HL-60/S4 treated with phorbol 12-myristate 13-acetate at 8.2 ng/mL for 4 days and 3 days (cell line): ENCODE data around the gene HILPDA.
"Not testable (repeated sequence)": the region's sequence is repeated elsewhere in the genome, so short reads cannot be mapped to it uniquely, and the experiment has no call there.

Source experiments
- in situ Hi-C: fragments of 300-500 bp; cut with MboI; formaldehyde crosslinking; loops from 2 replicates; pipeline ENCODE4 v1.15.0; 2022; ENCODE audit warnings: low sequenced_read_pairs

HILPDA gene

DNA sequence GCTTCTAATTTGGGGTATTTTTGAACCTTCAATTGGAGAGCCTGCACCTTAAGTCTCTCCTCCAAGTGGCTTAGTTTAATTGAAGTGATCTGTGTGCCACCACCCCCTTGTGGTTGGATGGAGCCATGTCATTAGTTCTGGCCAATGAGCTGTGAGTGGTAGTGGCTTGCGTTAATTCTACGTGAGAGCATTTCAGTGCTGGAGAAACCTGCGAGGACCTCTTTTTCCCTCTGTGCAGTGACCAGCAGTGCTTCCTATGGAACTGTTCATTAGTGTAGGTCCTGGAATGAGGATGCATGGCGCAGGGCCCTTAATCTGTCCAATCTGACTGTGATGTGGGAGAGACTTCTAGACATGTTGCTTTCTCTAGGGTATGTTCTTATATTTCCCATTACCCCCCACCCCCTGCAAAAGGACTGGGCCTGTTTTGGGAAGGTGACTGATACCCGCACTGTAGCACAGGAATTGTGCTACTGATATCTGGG is 3.8 kb downstream of the HILPDA start:
- in situ Hi-C loops: no loop called here

GRCh38 chr7:128462460-128462859 is 6.8 kb downstream of the HILPDA start:
- in situ Hi-C loops: no loop called here

DNA sequence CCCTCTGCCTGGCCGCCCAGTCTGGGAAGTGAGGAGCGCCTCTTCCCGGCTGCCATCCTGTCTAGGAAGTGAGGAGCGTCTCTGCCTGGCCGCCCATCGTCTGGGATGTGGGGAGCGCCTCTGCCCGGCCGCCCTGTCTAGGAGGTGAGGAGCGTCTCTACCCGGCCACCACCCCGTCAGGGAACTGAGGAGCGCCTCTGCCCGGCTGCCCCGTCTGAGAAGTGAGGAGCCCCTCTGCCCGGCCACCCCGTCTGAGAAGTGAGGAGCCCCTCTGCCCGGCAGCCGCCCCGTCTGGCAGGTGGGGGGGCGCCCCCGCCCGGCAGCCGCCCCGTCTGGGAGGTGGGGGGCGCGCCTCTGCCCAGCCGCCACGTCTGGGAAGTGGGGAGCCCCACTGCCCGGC is 7.7 kb downstream of the HILPDA start:
- in situ Hi-C loops: not testable (repeated sequence)

- in situ Hi-C loops: not testable (repeated sequence)
These were observed 8.3 kb downstream of the HILPDA start for GRCh38 chr7:128463933-128464332.

DNA sequence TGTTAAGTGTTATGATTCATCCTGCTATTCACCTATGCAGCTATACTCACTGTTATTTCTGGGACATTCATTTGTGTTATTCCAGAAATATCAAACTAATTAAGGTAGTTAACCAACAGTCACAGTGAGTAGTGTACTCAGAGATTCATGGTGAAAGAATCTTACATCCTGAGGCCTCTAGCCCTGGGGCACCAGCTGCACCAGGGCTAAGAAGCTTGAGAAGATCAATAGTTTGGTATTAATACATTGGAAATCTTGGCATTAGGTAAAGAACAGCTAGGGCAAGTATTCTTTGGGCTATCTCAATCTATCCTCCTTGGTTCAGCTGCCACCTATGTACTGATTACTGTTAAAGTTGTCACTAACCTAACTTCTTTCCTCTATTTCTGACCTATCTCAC is 11.2 kb downstream of the HILPDA start:
- in situ Hi-C loops: not testable (repeated sequence)

GRCh38 chr7:128476402-128477335 is 21.0 kb downstream of the HILPDA start, which contains the start of gene METTL2B:
Gene METTL2B (plus strand): TSS chr7:128476748. CDS start chr7:128476766, 18 bp downstream.
- in situ Hi-C loops: not testable (repeated sequence)

GRCh38 chr7:128477336-128477690 is 21.6 kb downstream of the HILPDA start:
- in situ Hi-C loops: not testable (repeated sequence)

- in situ Hi-C loops: not testable (repeated sequence)
These were observed 23.4 kb downstream of the HILPDA start for GRCh38 chr7:128479082-128479481.

- in situ Hi-C loops: not testable (repeated sequence)
These were observed 32.5 kb downstream of the HILPDA start for GRCh38 chr7:128488134-128488533.

GRCh38 chr7:128497405-128497804 is 41.7 kb downstream of the HILPDA start:
- in situ Hi-C loops: no loop called here

DNA sequence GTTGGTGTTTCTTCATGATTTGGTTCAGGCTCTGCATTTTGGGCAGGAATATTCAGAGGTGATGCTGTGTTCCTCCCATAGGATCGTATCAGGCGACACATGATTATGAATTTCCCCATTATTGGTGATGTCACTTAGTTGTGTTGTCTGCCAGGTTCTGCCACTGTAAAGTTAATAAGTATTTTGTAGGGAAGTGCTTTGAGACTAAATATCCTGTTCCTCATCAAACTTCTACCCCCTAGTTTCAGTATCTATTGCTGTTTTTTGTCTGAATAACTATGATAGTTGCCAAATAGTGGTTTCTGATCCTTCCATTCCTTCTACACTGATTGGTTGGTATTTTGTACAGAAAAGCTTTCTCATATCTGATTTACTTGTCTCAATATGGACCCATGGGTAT is 49.7 kb downstream of the HILPDA start:
- in situ Hi-C loops: not testable (repeated sequence)

DNA sequence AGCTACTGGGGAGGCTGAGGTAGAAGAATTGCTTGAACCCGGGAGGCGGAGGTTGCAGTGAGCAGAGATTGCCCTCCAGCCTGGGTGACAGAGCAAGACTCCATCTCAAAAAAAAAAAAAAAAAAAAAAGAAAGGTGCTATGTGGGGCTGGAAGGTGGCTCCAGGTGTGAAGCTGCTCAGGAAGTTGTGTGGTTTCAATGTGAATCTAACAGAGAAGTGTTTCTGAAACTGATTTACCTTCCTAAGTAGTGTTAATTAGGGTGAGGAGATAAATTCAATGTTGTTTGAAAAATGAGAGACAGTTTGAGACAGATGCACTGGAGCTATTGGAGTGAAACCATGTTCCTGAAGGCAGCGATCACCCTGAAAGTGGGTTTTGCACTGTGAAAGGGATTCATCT is 51.1 kb downstream of the HILPDA start:
- in situ Hi-C loops: not testable (repeated sequence)

DNA sequence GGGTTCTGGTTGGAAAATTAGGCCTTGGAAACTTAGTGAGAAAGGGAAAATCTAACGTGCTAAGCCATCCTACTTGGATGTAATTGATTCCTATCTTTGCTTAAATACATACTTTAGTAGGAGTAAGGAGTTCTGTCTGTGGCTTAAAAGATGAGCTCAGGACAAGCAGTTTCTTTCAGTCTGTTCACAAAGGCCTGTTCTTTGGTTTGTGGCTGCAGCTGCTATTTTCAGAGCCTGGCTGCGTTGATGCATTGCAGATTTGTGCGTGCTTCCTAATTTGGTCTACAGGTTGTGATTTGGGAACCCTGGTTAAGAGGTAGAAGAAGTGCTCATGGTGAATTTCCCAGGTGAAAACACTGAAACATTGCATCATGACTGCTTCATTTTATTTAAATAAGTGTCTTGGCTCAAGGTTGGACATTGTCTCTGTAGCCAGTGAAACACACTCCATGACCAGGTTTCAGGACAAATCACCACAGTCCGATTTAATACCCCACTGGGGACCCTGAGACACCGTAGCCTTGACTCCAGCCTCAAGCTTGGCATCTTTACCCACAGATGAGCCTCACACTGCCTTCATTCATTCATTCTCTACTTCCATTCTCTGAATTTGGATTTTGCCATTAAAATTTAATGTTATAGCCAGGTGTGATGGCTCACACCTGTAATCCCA is 51.8 kb downstream of the HILPDA start:
- in situ Hi-C loops: not testable (repeated sequence)
